SK-N-SH (cell line): Measurements from ENCODE around the gene FICD. TPM values are rescaled to one million over a fixed set of nuclear protein-coding genes. Genes with fewer than 3 reads are reported as not detected.
"Not testable (repeated sequence)": the region's sequence is repeated elsewhere in the genome, so short reads cannot be mapped to it uniquely, and the experiment has no call there.

Source experiments
- CTCF ChIA-PET: fragments of 300-600, 350-600 bp; formaldehyde crosslinking; extraction: SDS; loops from one replicate; lab custom pipeline; 2021; lab: Yijun Ruan, JAX
- POLR2A ChIA-PET: fragments of 350-600 bp; sonication (Branson Sonifier 250); formaldehyde crosslinking; extraction: SDS; loops from one replicate; lab custom pipeline; 2020; ENCODE audit warnings: antibody characterized with exemption, inconsistent platforms; lab: Yijun Ruan, JAX
- DNase-seq: peaks from one replicate; pipeline ENCODE4 v3.0.0; 2012
- H2AFZ ChIP-seq: fragments of 200-600 bp; sonication (generic); 2 replicates; pipeline ENCODE4 v1.8.1; 2016; ENCODE audit warnings: antibody characterized with exemption, mild to moderate bottlenecking, low read depth
- H3F3A ChIP-seq: fragments of 200-600 bp; sonication (generic); replicated peaks from 2 replicates; pipeline ENCODE3; 2016; ENCODE audit warnings: antibody characterized with exemption, mild to moderate bottlenecking; ENCODE audit not compliant: insufficient read depth
- H3K27ac ChIP-seq, 2 experiments: fragments of 200-500 bp in 1 of 2; fragments of 200-600 bp in 1 of 2; sonication (Bioruptor generic) in 1 of 2; sonication (generic), shearing (Covaris generic) in 1 of 2; 2 replicates each; pipeline versions ENCODE4 v1.5.1 to v1.6.1; 2014 to 2016; ENCODE audit warnings: low read depth in 2 of 2, inconsistent platforms in 1 of 2, low read length in 1 of 2, mild to moderate bottlenecking in 1 of 2, mixed read lengths in 1 of 2
- H3K27me3 ChIP-seq: fragments of 200-600 bp; sonication (generic), shearing (Covaris generic); 2 replicates; pipeline ENCODE4 v1.6.1; 2016; ENCODE audit warnings: mixed run types; ENCODE audit not compliant: insufficient read depth
- H3K36me3 ChIP-seq, 2 experiments: fragments of 200-500 bp in 1 of 2; fragments of 200-600 bp in 1 of 2; sonication (Bioruptor generic) in 1 of 2; sonication (generic) in 1 of 2; replicated peaks in 1 of 2; 2 replicates each; pipeline versions ENCODE3 to v1.5.1; 2014 to 2016; ENCODE audit warnings: low read length in 1 of 2, mild to moderate bottlenecking in 1 of 2; ENCODE audit not compliant: insufficient read depth in 2 of 2, control insufficient read depth in 1 of 2
- H3K4me1 ChIP-seq, 2 experiments: fragments of 200-500 bp in 1 of 2; fragments of 200-600 bp in 1 of 2; sonication (Bioruptor generic) in 1 of 2; sonication (generic), shearing (Covaris generic) in 1 of 2; 2 replicates each; pipeline versions ENCODE4 v1.5.1 to v1.6.1; 2014 to 2016; ENCODE audit warnings: low read depth in 1 of 2, low read length in 1 of 2, mixed run types in 1 of 2; ENCODE audit not compliant: insufficient read depth in 2 of 2, control insufficient read depth in 1 of 2
- H3K4me2 ChIP-seq: fragments of 200-600 bp; sonication (generic), shearing (Covaris generic); 2 replicates; pipeline ENCODE4 v1.6.1; 2017; ENCODE audit warnings: mixed run types
- H3K4me3 ChIP-seq, 2 experiments: fragments of 200-500 bp in 1 of 2; fragments of 200-600 bp in 1 of 2; sonication (Bioruptor generic) in 1 of 2; sonication (generic), shearing (Covaris generic) in 1 of 2; 2 replicates each; pipeline versions ENCODE4 v1.5.1 to v1.8.1; 2014 to 2016; ENCODE audit warnings: low read depth in 2 of 2, inconsistent platforms in 1 of 2, low read length in 1 of 2, mild to moderate bottlenecking in 1 of 2, mixed read lengths in 1 of 2, moderate library complexity in 1 of 2
- H3K79me2 ChIP-seq: fragments of 200-600 bp; sonication (generic); 2 replicates; pipeline ENCODE4 v1.8.1; 2017; ENCODE audit warnings: mild to moderate bottlenecking; ENCODE audit not compliant: insufficient read depth
- H3K9ac ChIP-seq: fragments of 200-600 bp; sonication (generic); 2 replicates; pipeline ENCODE4 v1.6.1; 2017; ENCODE audit warnings: mixed run types
- H3K9me2 ChIP-seq: fragments of 200-600 bp; sonication (generic); 2 replicates; pipeline ENCODE4 v1.6.1; 2017; ENCODE audit warnings: mixed run types
- H3K9me3 ChIP-seq: fragments of 200-600 bp; sonication (generic); 2 replicates; pipeline ENCODE4 v1.6.1; 2017; ENCODE audit warnings: mixed run types, mild to moderate bottlenecking, moderate library complexity
- H4K20me1 ChIP-seq: fragments of 200-600 bp; sonication (generic); 2 replicates; pipeline ENCODE4 v1.6.1; 2017; ENCODE audit warnings: mild to moderate bottlenecking, mixed run types; ENCODE audit not compliant: insufficient read depth
- EP300 ChIP-seq, 2 experiments: IDR thresholded peaks; 2 replicates each; pipeline versions ENCODE4 v1.4.0 to v1.6.1; 2012; ENCODE audit warnings: borderline replicate concordance in 1 of 2, low read depth in 1 of 2, low read length in 1 of 2
- GABPA ChIP-seq: IDR thresholded peaks from 2 replicates; pipeline ENCODE4 v1.4.0; 2012; ENCODE audit warnings: low read depth, mild to moderate bottlenecking
- GATA2 ChIP-seq: sonication (generic); formaldehyde crosslinking; IDR thresholded peaks from 2 replicates; pipeline ENCODE4 v1.5.0; 2020; ENCODE audit warnings: mild to moderate bottlenecking, missing genetic modification reagents
- RAD21 ChIP-seq: IDR thresholded peaks from 2 replicates; pipeline ENCODE4 v1.6.1; 2012; ENCODE audit warnings: mild to moderate bottlenecking, low read length
- SIN3A ChIP-seq: IDR thresholded peaks from 2 replicates; pipeline ENCODE4 v1.6.1; 2012; ENCODE audit warnings: low read depth, mild to moderate bottlenecking, low read length, moderate library complexity, borderline replicate concordance
- WGBS: methylation state at CpG from one replicate; pipeline ENCODE4 v1.1.6; 2017; ENCODE audit warnings: low lambda C conversion rate; 5-methylcytosine and 5-hydroxymethylcytosine counted together
- polyA plus RNA-seq, 3 experiments: library from polyadenylated mRNA; depleted of rRNA; stranded (reverse); fragments of >200 nt; gene quantifications; 2 replicates each; pipeline ENCODE4 v1.2.3, GENCODE V29; 2012

Gene FICD
- polyA plus RNA-seq, 1 of the 3 experiments (the other 2 are of a cell fraction), result 1.0 TPM

- TF ChIP-seq EP300 (IDR thresholded peaks at IDR 0.05; ENCODE audit: borderline replicate concordance in 1 of 2, low read depth in 1 of 2, low read length in 1 of 2) (0 out of 4 replicates have a peak, but pooled peaks of 1 of the 2 experiments have one; percentile 11), SIN3A (no peak), RAD21 (no peak)
- Histone ChIP-seq H3K4me2 (no peak overlapping the region), H3K9me2 (no peaks in the 10 kb centered on the region), H3K4me3 (no peak overlapping the region), H3K27me3 (no peaks in the 10 kb centered on the region), H3K4me1 (no peaks in the 10 kb centered on the region; a peak in 3 of 4 replicates), H2AFZ (no peak overlapping the region), H3K36me3 (peaks cover 27 to 32% of the 10 kb centered on the region in 2 experiments), H3K9me3 (no peaks in the 10 kb centered on the region), H4K20me1 (peaks cover 86% of the 10 kb centered on the region), H3K9ac (no peak overlapping the region), H3K79me2 (peaks cover 100% of the 10 kb centered on the region), H3K27ac (no peak overlapping the region; a peak in 1 of 4 replicates), H3F3A (no peaks in the 10 kb centered on the region)
- WGBS, result 80% methylated on average over 5 of the region's 5 CpGs
- ChIA-PET POLR2A (no interaction called here), CTCF (interaction anchor here (0.7 kb wide), 1 partner anchor 13 kb away, joined by 4 read pairs; no protein-coding TSS in a partner anchor)
- DNase-seq, result no peak
These were observed 36.5 kb downstream of the FICD start for GRCh38 chr12:108551535-108551934.

- H3K36me3 ChIP-seq, result peaks cover 9 to 12% of the 10 kb centered on the region in 2 experiments
- H2AFZ ChIP-seq, result no peak overlapping the region
- peaks cover 4 to 6% of the 10 kb centered on the region in 2 experiments; a peak in 3 of 4 replicates for H3K4me1 ChIP-seq
- TF ChIP-seq GATA2 (CRISPR knock-in tag) (no peak), GABPA (no peak)
- H3K79me2 ChIP-seq, result peaks cover 100% of the 10 kb centered on the region
- H3K4me2 ChIP-seq, result no peak overlapping the region
- H3K27ac ChIP-seq, result no peak overlapping the region
- H4K20me1 ChIP-seq, result peaks cover 90% of the 10 kb centered on the region
- ChIA-PET POLR2A (no interaction called here), CTCF (interaction anchor here (1.6 kb wide), 2 partner anchors 27 to 42 kb away, joined by 3 read pairs; no protein-coding TSS in a partner anchor)
- H3F3A ChIP-seq, result no peaks in the 10 kb centered on the region
- no peaks in the 10 kb centered on the region for H3K9me2 ChIP-seq
- H3K9ac ChIP-seq, result no peak overlapping the region
- WGBS, result 98% methylated on average over 5 of the region's 5 CpGs
- no peaks in the 10 kb centered on the region for H3K27me3 ChIP-seq
- DNase-seq, result no peak
- H3K4me3 ChIP-seq, result no peak overlapping the region
- H3K9me3 ChIP-seq, result no peaks in the 10 kb centered on the region
These were observed 38.7 kb downstream of the FICD start for GRCh38 chr12:108553799-108554198.

- whole genome bisulfite sequencing, result 91% methylated on average over 9 of the region's 9 CpGs
- H3K4me3 ChIP-seq, H3K27me3 ChIP-seq, H3K9ac ChIP-seq, H3K9me3 ChIP-seq, H3K27ac ChIP-seq, H3F3A ChIP-seq, DNase-seq, H2AFZ ChIP-seq, H3K9me2 ChIP-seq, POLR2A ChIA-PET, H3K36me3 ChIP-seq: not testable (repeated sequence)
- H4K20me1 ChIP-seq, result peaks cover 79% of the 10 kb centered on the region
- peaks cover 100% of the 10 kb centered on the region for H3K79me2 ChIP-seq
- 0 out of 2 replicates have a peak overlapping the region, but pooled peaks have one; percentile 4 for H3K4me2 ChIP-seq
- CTCF ChIA-PET, result interaction anchor here (3.1 kb wide), 1 partner anchor 63 kb away, joined by 18 read pairs; no protein-coding TSS in a partner anchor
- peaks cover 4 to 15% of the 10 kb centered on the region in 2 experiments; a peak in 3 of 4 replicates for H3K4me1 ChIP-seq
These were observed 40.3 kb downstream of the FICD start for GRCh38 chr12:108555383-108555782.
